Inferior parietal cortex (tissue), 1 donor: Measurements from ENCODE around the gene GPR87.

Experiments used
- DNase-seq: peaks from one replicate; pipeline ENCODE4 v3.0.0-alpha.2; 2016; ENCODE audit errors: extremely low spot score

Gene GPR87

DNA sequence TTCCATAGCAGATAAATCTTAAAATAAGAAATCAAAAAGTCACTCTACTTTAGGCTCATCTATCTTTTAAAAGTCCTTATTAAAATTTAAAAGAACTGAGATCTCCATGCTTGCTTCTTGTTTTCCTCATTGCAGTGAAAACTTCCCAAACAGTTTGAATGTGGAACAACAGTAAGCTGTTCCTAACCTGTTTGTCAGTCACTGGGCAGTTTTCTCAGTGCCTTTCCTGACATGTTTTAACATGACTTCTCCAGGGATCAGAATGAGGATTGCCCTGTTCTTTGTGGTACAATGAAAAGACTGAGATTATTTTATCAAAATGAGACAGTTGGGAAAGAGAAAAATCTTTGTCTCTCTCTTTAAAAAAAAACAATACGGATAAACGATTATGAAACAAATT is 774 bp downstream of the GPR87 start:
- DNase-seq = no peak

DNA sequence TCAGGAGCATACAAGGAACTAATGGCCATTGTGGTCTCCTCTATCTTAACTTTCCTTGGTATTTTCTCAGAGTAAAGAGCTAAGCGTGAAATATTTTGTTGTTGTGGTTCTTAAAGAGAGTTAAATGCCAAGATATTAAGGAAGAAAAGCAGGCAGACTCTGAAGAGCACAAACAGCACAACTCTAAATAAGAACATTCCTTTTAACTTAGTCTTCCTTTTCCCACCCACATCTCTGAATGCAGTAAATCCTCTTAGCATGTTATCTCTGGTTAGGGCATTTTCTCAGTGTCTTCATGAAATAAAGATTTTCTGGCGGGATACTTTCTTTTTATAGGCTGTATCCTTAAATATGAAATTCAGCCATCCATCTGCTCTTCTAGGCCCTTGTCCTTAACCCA is 1.5 kb downstream of the GPR87 start:
- DNase-seq = no peak

DNA sequence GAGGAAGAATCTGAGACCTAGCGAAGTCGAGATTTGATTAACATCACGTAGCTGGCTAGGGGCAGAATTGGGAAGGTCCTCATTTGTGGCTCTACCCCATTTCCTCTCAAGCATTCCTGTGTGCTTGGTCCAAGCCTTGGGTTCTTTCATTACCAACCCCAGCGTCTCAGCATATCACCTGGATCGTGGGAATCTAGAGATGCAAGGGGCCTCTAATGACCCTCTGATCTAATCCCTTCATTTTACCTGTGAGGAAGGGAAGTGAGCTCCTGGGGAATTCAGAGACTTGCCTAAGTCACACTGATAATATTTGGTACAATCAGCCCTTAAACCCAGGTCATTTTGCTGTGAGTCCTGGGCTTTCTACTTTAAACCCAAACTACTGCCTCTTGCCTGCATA is 2.0 kb downstream of the GPR87 start:
- DNase-seq = no peak

DNA sequence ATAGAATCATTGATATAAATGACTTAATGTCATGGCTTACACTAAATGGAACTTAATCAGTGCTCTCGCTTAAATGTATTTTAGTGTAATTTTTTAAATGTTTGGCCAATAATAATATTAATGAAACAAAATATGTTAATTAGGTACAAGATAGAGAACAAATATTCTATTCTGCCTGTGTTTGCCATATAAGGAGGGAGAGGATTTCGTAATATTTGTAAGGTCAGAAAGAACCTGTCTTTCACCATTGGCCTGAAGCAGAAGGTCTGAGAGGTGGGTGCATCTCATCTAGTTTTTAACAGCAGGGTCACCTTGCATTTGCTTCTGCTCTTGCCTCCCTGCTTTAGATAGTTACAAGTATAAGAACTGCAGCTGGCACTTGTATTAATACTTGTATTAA is 2.5 kb downstream of the GPR87 start:
- DNase-seq = no peak

DNA sequence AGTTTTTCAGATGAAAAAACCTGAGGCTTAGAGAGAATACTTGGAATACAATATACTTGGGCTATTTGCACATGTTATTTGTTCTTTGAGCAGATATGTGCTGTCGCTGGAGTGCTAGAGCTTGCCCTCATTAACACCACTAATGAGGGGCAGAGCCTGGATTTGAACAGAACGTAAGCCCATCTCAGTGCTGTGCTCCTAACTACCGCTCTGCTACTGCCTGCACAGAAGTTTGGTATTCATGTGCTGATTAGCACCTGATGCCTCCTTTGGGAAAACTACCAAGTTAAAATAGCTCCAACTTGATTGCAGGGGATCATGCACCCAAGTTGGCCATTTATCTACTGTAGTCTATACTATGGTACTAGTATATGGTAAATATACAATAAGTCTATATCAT is 3.6 kb downstream of the GPR87 start:
- DNase-seq = no peak

DNA sequence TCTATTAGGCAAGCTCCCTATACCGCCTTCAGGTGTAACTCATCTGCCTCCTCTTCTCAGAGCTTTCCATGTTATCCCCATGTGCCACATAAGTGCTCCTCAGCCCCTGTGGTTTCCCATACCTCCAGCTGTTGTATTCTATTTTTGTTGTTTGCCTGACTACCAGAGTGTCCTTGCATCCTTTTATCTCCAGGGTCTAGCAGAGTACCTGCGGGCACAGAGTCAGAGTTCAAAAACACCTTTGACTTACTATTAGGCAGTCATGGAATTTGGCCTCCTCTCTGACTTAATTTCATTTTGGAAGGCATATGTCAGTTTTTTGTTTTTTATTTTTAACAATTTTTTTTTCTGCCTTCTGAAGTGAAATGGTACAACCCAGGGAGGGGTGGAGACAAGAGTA is 7.1 kb downstream of the GPR87 start:
- DNase-seq = no peak

DNA sequence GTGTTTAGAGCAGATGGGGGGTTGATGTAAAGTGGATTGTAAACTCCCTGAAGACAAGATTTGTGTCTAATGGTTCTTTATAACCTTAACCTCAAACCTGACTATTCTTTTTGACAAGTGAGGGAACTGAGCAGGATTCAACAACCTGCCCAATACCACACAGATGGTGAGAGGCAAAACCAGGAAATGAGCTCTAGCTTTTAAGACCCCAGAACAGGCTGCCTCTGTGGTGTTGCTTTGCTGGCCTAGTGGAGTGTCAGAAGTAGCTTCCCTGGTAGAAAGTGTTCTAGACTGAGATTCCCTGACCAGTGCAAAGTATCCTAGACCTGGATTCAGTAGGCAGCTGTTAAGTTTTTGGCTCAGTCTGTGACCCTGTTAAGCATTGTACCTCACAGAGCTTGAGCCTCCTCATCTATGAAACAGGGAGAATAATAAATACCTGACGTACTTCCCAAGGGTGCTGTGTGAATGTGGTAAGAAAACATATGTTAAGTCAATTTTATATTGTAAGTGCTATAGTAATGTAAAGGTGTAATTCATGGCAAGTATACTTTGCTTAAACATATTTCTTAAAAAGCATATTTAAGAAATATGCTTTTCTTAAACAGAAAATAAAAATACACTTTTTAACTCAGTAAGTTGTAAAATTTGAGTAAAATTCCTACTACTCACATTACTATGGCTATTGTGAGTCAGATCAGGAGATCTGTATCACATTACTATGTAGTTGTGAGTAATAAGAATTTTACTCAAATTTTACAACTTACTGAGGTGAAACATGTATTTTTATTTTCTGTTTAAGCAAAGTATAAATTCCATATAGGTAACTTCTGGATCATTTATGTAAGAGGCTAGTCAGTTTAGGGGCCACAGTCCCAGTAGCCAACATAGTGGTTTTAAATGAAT is 8.8 kb downstream of the GPR87 start:
- DNase-seq = no peak

DNA sequence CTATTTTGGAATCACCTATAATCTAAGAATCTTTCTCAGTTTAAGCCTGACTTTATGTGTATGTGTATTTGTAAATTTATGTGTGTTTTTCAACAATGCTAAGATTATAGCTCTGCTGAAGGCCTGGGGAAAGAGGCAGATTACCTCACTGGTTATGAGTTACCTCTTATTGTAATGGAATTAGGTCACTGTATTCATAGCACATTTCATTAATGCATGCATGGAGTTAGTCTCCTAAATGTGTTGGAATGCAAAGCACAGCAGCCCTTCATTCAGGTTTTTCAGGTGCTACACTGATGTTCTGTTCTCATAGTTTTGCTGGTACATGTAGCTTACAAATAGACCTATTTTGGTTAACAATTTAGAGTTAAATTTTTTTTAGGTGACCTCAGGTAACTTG is 9.5 kb downstream of the GPR87 start:
- DNase-seq = no peak

DNA sequence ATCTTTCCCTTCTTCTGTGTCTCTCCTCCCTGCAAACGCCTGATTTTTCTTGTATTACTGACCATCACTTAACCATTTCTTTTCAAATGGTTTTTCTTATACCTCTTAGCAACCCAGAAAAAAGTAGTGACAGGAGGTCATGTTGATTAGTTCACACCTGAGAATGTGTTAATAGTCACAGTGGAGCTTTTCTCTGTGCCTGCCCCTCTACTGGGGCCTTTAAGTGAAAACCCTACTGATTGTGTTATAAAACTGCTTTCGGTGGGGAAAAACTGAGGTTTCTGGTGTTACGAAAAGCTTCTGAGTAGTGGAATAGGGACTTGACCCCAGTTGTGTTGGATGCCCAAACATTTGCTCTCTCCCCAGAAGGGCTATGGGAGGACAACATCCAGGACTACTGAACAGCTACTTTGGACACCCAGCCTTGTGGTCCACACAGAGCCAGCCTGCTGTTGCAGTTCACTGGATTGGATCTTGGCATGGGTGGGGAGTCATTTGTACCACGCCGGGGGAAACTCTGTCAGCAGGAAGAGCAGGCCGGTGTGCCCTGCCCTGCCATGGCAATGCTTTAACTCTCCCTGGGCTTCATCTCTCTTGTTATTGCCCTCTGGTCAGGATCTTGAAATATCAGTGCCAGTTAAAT is 10.3 kb downstream of the GPR87 start:
- DNase-seq = no peak

DNA sequence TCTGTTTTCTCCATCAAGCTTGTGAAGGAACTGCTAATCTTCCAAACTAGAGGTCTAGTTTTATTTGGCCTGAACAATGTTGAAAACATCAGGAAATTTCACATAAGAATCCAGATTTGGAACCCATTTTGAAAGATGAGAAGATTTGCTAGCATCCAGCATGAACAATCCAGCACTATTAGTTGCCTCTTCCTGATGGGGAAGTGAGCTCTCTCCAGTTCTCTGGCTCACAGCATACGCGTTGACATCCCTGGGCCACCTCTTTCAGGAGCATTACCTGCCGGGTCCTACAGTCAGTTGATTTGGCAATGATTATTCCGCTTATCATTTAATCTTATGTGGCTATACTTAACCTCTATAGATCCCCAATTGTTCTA is 10.9 kb downstream of the GPR87 start:
- DNase-seq = no peak

DNA sequence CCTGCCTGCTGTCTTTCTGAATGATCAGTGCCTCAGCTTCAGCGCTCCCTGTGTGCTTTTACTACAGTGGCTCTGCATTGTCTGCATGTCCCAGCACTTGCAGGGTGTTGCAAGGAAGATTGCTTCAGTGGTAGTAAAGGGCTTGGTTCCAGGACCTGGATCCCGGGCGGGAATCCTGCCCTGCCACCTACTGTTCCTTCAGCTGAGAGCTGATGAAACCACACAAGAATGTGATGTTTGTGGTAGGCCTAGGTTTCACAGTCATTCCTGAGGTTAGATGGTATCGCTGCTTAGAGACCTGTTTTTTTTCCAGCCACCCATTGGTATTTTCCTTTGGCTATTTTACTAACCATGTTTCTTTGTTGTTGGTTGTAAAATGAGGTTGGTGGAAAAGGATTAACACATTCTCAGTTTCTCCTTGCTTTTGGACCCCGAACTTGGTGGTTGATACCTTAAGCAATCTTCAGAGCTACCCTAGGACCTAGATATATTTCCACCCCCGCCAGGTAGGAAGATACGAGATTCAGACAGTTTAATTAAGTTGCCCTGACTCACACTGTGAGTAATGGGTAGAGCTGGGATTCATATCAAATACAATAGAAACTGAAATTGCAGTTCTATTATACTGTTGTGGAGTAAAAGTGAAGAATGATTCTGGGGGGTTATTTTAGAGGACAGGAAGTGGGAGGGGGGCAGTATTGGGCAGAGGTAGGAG is 11.4 kb downstream of the GPR87 start:
- DNase-seq = no peak

DNA sequence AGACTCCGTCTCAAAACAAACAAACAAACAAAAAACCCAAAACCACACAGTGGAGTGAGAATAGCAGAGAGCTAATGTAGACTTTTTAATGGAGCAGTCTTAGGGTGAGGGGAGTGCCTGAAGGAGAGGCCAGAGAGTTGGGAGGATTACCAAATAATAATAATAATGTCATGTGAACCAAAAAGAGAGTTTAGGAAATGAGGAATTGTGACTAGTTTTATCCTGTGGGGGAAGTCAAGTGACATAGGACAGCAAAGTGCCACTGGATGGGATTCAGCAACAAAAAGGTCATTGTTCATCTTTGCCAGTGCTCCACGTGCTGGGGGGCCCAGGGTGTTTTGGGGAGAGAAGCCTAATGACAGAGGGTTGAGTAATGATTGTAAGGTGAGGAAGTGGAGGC is 12.9 kb downstream of the GPR87 start:
- no peak for DNase-seq

DNA sequence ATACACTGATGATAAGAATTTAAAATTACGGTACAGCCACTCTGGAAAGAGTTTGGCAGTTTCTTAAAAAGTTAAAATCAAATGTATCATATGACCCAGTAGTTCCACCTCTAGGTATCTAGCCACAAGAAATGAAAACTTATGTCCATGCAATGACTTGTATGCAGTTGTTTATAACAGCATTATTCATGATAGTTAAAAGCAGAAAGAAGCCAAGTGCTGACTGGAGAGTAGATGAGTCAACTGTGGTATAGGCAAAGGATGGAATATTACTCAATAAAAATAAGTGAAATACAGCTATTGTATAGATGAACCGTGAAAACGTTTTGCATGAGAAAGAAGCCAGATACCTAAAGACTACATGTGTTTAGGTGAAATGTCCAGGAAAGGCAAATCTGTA is 14.8 kb downstream of the GPR87 start:
- no peak for DNase-seq

DNA sequence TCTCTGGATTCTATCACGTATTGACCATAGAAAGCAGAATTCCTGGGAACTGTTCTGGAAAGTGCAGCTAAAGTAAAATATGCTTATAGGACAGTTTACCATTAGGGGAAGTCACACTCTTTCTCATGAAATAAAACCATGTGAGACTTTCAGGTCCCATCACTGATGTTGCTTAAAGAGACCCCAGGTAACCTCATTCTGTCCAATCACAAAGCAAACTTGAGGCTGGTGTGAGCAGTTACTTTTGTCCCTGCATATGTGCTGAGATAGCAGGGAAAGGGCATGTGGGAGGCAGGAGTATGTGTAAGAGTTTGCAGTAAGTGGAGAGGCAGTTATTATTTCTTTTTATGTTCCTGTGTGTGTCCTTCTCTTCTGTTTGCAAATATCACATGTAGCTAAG is 16.1 kb downstream of the GPR87 start:
- DNase-seq = no peak

DNA sequence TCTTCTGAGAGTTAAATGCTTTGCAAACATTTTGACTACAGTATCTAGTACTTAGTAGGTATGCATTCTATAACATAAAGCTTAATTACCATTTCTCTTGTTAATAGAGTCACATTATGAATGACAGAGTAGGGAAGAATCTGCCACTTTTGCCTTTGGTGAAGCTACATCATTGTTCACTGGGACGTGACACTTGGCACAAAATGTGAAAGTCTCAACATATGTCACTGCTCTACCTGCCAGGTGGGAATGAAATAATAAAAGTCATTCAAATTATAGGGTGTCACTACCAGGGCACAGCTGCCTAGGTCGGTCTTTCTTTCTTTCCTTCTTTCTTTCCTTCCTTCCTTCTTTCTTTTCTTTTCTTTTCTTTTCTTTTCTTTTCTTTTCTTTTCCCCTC is 17.6 kb downstream of the GPR87 start:
- DNase-seq = no peak

DNA sequence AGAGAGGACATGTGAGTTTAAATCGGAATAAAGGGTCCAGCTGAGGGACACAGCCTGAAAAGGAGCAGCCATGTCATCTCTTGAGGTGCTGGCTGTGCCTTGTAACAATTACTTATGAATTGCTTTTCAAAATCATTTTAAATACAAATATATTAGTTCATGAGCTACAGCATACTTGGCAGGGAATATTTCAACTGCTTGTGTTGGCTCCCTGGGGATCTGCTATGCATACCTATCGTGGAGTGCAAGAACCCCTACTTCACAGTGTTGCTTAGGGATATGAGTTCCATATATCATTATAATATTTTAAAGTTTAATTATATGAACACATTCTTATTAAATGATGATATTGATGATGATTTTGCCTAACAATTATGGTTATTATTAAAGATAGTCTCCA is 19.2 kb downstream of the GPR87 start:
- no peak for DNase-seq

DNA sequence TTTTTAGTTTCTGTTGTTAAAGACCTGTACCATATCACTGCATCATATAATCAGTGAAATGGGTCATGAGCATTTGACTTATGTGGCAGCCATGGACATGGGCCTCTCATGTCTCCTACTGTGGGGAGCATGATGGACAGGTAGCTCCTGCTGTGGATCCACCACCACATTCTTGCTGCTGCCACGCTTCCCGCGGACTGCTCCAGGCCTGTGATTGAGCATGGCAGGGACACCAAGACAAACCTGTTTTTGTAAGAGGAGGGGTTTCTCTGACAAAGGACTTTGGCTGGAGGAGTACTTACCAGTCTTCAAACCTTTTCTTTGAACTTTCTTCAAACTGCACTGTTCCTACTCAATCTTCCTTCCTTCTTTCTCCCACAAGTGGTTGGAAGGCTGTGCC is 20.4 kb downstream of the GPR87 start:
- DNase-seq = no peak

DNA sequence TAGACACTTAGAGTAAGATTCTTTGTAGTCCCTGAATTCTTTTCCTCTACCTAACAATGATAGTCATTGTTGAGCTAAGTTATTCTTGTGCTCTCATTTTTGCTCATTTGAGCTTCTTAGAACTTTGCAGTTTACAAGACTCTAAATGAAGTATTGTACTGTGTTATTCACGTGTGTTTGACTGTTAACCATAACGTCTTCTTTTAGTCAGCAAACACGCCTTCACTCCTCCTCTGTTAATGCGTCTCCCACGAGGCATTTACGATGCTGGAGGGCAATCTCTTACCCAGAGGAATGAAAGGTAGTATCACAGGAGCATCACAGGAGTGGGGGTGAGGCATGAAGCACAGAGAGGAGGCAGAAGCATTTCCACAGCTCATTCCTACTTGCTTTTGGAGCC is 23.5 kb downstream of the GPR87 start:
- no peak for DNase-seq

DNA sequence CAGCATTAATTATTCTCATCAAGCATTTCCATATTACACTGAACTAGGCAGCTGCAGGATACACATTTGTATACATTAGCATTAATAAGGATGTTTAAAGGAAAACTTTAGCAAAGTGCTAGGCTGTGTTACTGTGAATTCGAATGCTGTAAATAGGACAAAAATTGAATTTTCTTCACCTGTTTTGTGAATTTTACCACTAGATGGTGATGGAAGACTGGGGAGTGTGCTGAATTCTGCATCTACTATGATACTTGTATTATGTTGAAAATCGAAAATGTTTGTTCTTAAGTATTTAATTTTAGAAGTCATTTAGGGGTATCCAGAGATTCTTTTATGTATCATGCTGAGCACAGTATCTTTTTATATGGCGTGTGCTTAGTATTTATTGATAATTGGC is 25.9 kb downstream of the GPR87 start:
- DNase-seq = no peak

DNA sequence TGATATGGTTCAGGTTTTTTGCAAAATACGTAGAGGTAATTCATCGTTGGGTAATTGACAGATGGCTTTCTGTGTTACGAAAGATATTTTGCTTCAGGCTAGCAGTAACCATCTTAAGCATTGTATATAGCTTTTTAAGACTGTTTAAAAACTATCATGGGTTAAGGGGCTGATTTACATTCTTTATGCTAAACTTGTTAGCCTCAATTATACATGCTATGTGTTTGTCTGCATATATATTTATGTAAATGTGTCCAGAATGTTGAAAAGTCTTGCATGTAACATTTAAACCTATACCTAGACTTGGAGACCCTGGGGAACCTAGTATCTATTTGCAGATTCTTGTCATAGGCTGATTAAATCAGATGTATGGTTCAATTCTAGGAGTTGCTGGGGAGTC is 27.2 kb downstream of the GPR87 start:
- no peak for DNase-seq

DNA sequence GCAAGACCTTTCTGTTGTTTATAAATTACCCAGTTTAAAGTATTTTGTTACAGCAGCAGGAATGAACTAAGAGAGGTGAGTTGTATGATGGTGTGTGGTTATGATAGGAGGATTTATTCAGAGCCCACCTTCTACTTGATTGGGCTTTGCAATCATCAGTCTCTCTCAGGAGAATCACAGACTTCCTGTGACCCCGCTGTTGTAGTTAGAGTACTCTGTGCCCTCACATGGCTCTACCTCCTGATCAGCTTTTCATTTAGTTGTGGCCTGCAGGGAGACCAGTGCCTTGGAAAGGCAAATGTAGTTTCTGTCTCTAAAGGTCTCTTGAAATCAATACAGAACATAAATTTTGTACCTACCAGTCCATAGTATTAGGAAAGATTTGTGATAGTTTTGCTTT is 30.7 kb downstream of the GPR87 start:
- DNase-seq = no peak

DNA sequence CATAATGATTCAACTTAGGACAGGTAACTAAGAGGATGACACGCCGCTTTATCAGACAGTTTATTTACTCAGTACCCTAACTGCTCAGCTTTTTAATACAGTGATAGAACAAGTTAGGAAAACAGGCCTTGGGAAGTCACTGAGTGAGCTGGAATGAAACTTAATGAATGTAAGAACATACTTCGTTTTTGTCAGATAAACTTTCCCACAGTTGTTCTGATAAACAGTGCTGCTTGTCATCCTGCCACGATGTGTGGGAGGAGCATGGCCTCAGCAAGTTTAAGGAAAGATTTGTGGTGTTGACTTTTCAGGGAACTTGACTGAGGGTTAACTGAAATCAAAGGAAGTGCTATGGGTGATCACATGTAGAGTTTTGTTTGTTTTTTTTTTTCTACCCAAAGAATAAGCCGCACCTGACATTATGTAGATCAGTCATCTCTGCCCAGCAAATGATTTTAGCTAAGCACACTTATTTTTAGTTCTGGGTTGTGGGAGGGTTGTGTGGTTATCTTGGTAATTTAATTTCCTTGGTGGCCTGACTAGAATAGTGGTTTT is 32.6 kb downstream of the GPR87 start:
- DNase-seq = no peak

DNA sequence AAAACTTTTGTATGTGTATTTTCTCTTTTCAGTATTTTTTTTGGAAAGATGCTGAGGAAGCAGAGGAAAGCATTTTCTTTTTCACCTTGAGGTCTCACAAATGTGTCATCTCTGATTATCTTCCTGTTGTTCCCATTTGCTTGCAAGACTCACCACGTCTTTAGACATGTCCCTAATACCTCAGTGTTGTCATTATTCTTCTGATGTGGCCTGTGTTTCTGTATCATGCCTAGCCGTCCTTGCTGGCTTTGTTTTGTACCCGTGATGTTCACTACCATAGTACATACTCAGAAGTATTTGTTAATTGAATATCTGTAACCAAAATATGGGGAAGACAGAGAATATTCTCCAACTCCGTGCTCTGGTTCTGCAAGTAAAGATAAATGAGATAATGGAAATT is 33.2 kb downstream of the GPR87 start:
- DNase-seq = no peak
